ENCODE results near the gene PDE11A.

Gene PDE11A

GRCh38 chr2:177675350-177675821 lies 397.2 kb downstream of the PDE11A start:
- peaks cover 24% of the 10 kb centered on the region for H3K27me3 Mint-ChIP-seq (ENCODE audit: low read depth)
- H3K9me3 Mint-ChIP-seq, result no peaks in the 10 kb centered on the region
- H3K36me3 Mint-ChIP-seq (ENCODE audit: low read depth), result no peaks in the 10 kb centered on the region
- peaks cover 13% of the 10 kb centered on the region for H3K4me1 Mint-ChIP-seq (ENCODE audit: low read depth)
- H3K27ac Mint-ChIP-seq, result no peak overlapping the region
- H3K4me3 Mint-ChIP-seq, result no peak overlapping the region

- peaks cover 24% of the 10 kb centered on the region for H3K27me3 Mint-ChIP-seq (ENCODE audit: low read depth)
- H3K4me1 Mint-ChIP-seq (ENCODE audit: low read depth), result peaks cover 14% of the 10 kb centered on the region
- H3K9me3 Mint-ChIP-seq, result no peaks in the 10 kb centered on the region
- H3K36me3 Mint-ChIP-seq (ENCODE audit: low read depth), result no peaks in the 10 kb centered on the region
- no peak overlapping the region for H3K4me3 Mint-ChIP-seq
- no peak overlapping the region for H3K27ac Mint-ChIP-seq
These were observed 398.7 kb downstream of the PDE11A start for GRCh38 chr2:177673602-177674595.

- H3K36me3 Mint-ChIP-seq (ENCODE audit: low read depth), result no peaks in the 10 kb centered on the region
- H3K4me3 Mint-ChIP-seq, result no peak overlapping the region
- H3K27me3 Mint-ChIP-seq (ENCODE audit: low read depth), result peaks cover 16% of the 10 kb centered on the region
- H3K27ac Mint-ChIP-seq, result no peak overlapping the region
- no peaks in the 10 kb centered on the region for H3K9me3 Mint-ChIP-seq
- H3K4me1 Mint-ChIP-seq (ENCODE audit: low read depth), result peaks cover 14% of the 10 kb centered on the region
These were observed 400.9 kb downstream of the PDE11A start for GRCh38 chr2:177671662-177672061.

GRCh38 chr2:177670791-177671535 lies 401.6 kb downstream of the PDE11A start:
- Mint-ChIP-seq H3K27me3 (ENCODE audit: low read depth) (peaks cover 9% of the 10 kb centered on the region), H3K4me3 (no peak overlapping the region), H3K36me3 (ENCODE audit: low read depth) (no peaks in the 10 kb centered on the region), H3K9me3 (no peaks in the 10 kb centered on the region), H3K27ac (peak overlapping the region; percentile 2), H3K4me1 (ENCODE audit: low read depth) (peaks cover 21% of the 10 kb centered on the region)

- H3K9me3 Mint-ChIP-seq, result no peaks in the 10 kb centered on the region
- no peak overlapping the region for H3K27ac Mint-ChIP-seq
- peaks cover 21% of the 10 kb centered on the region for H3K4me1 Mint-ChIP-seq (ENCODE audit: low read depth)
- H3K36me3 Mint-ChIP-seq (ENCODE audit: low read depth), result no peaks in the 10 kb centered on the region
- no peaks in the 10 kb centered on the region for H3K27me3 Mint-ChIP-seq (ENCODE audit: low read depth)
- H3K4me3 Mint-ChIP-seq, result no peak overlapping the region
These were observed 402.8 kb downstream of the PDE11A start for GRCh38 chr2:177669625-177670330.

- H3K36me3 Mint-ChIP-seq (ENCODE audit: low read depth), result no peaks in the 10 kb centered on the region
- peaks cover 21% of the 10 kb centered on the region for H3K4me1 Mint-ChIP-seq (ENCODE audit: low read depth)
- H3K27me3 Mint-ChIP-seq (ENCODE audit: low read depth), result no peaks in the 10 kb centered on the region
- H3K27ac Mint-ChIP-seq, result no peak overlapping the region
- no peaks in the 10 kb centered on the region for H3K9me3 Mint-ChIP-seq
- H3K4me3 Mint-ChIP-seq, result no peak overlapping the region
These were observed 403.4 kb downstream of the PDE11A start for GRCh38 chr2:177669201-177669600.

- no peaks in the 10 kb centered on the region for H3K27me3 Mint-ChIP-seq (ENCODE audit: low read depth)
- H3K27ac Mint-ChIP-seq, result no peak overlapping the region
- H3K9me3 Mint-ChIP-seq, result no peaks in the 10 kb centered on the region
- H3K4me3 Mint-ChIP-seq, result no peak overlapping the region
- peaks cover 21% of the 10 kb centered on the region for H3K4me1 Mint-ChIP-seq (ENCODE audit: low read depth)
- H3K36me3 Mint-ChIP-seq (ENCODE audit: low read depth), result no peaks in the 10 kb centered on the region
These were observed 404.0 kb downstream of the PDE11A start for GRCh38 chr2:177668617-177669016.

GRCh38 chr2:177667626-177668025 lies 405.0 kb downstream of the PDE11A start:
- Mint-ChIP-seq H3K4me3 (no peak overlapping the region), H3K36me3 (ENCODE audit: low read depth) (no peaks in the 10 kb centered on the region), H3K27ac (no peak overlapping the region), H3K27me3 (ENCODE audit: low read depth) (no peaks in the 10 kb centered on the region), H3K4me1 (ENCODE audit: low read depth) (peaks cover 21% of the 10 kb centered on the region), H3K9me3 (no peaks in the 10 kb centered on the region)

- peaks cover 3% of the 10 kb centered on the region for H3K27me3 Mint-ChIP-seq (ENCODE audit: low read depth)
- H3K4me1 Mint-ChIP-seq (ENCODE audit: low read depth), result peaks cover 18% of the 10 kb centered on the region
- no peaks in the 10 kb centered on the region for H3K36me3 Mint-ChIP-seq (ENCODE audit: low read depth)
- no peak overlapping the region for H3K4me3 Mint-ChIP-seq
- H3K27ac Mint-ChIP-seq, result no peak overlapping the region
- no peaks in the 10 kb centered on the region for H3K9me3 Mint-ChIP-seq
These were observed 406.2 kb downstream of the PDE11A start for GRCh38 chr2:177666408-177666807.

- Mint-ChIP-seq H3K4me3 (no peak overlapping the region), H3K27me3 (ENCODE audit: low read depth) (peaks cover 3% of the 10 kb centered on the region), H3K36me3 (ENCODE audit: low read depth) (no peaks in the 10 kb centered on the region), H3K27ac (no peak overlapping the region), H3K9me3 (no peaks in the 10 kb centered on the region), H3K4me1 (ENCODE audit: low read depth) (peaks cover 14% of the 10 kb centered on the region)
These were observed 406.6 kb downstream of the PDE11A start for GRCh38 chr2:177665948-177666347.

- Mint-ChIP-seq H3K36me3 (ENCODE audit: low read depth) (no peaks in the 10 kb centered on the region), H3K4me3 (no peak overlapping the region), H3K4me1 (ENCODE audit: low read depth) (peaks cover 8% of the 10 kb centered on the region), H3K9me3 (no peaks in the 10 kb centered on the region), H3K27ac (no peak overlapping the region), H3K27me3 (ENCODE audit: low read depth) (peaks cover 9% of the 10 kb centered on the region)
These were observed 407.2 kb downstream of the PDE11A start for GRCh38 chr2:177665328-177665727.

- no peaks in the 10 kb centered on the region for H3K36me3 Mint-ChIP-seq (ENCODE audit: low read depth)
These were observed 409.7 kb downstream of the PDE11A start for GRCh38 chr2:177662895-177663294.

GRCh38 chr2:177660742-177661141 lies 411.8 kb downstream of the PDE11A start:
- H3K4me3 Mint-ChIP-seq, result no peak overlapping the region
- no peaks in the 10 kb centered on the region for H3K36me3 Mint-ChIP-seq (ENCODE audit: low read depth)
- H3K9me3 Mint-ChIP-seq, result no peaks in the 10 kb centered on the region
- no peak overlapping the region for H3K27ac Mint-ChIP-seq
- peaks cover 1% of the 10 kb centered on the region for H3K4me1 Mint-ChIP-seq (ENCODE audit: low read depth)
- H3K27me3 Mint-ChIP-seq (ENCODE audit: low read depth), result peaks cover 29% of the 10 kb centered on the region

More at GRCh38 chr2:177662895-177663294, 409.7 kb downstream of the PDE11A start:
- H3K27me3 Mint-ChIP-seq (ENCODE audit: low read depth), result peaks cover 20% of the 10 kb centered on the region
- no peak overlapping the region for H3K27ac Mint-ChIP-seq
- no peak overlapping the region for H3K4me3 Mint-ChIP-seq
- no peaks in the 10 kb centered on the region for H3K9me3 Mint-ChIP-seq
- H3K4me1 Mint-ChIP-seq (ENCODE audit: low read depth), result peaks cover 9% of the 10 kb centered on the region

GRCh38 chr2:177658309-177658708 lies 414.3 kb downstream of the PDE11A start:
- Mint-ChIP-seq H3K4me1 (ENCODE audit: low read depth) (peaks cover 1% of the 10 kb centered on the region), H3K27ac (no peak overlapping the region), H3K36me3 (ENCODE audit: low read depth) (no peaks in the 10 kb centered on the region), H3K4me3 (no peak overlapping the region), H3K9me3 (no peaks in the 10 kb centered on the region), H3K27me3 (ENCODE audit: low read depth) (peaks cover 31% of the 10 kb centered on the region)
